IgD-negative memory B cell (primary cell): ENCODE results near the gene MICAL2. TPM values are rescaled to one million over a fixed set of nuclear protein-coding genes. Genes with fewer than 3 reads are reported as not detected.

Experiments
- H3K27ac Mint-ChIP-seq, 3 donors: one replicate each; pipeline ENCODE4 v1.8.0; 2020 to 2022; ENCODE audit warnings: mild to moderate bottlenecking in 3 of 3, mixed read lengths in 3 of 3, moderate library complexity in 1 of 3
- H3K27me3 Mint-ChIP-seq: one replicate; pipeline ENCODE4 v1.8.0; 2021; ENCODE audit warnings: mixed read lengths
- H3K36me3 Mint-ChIP-seq: one replicate; pipeline ENCODE4 v1.8.0; 2020; ENCODE audit warnings: mild to moderate bottlenecking, mixed read lengths
- H3K4me1 Mint-ChIP-seq, 3 donors: one replicate each; pipeline ENCODE4 v1.8.0; 2020 to 2022; ENCODE audit warnings: mixed read lengths in 3 of 3, mild to moderate bottlenecking in 1 of 3
- H3K4me3 Mint-ChIP-seq, 4 donors: one replicate each; pipeline ENCODE4 v1.8.0; 2020 to 2022; ENCODE audit warnings: mild to moderate bottlenecking in 4 of 4, mixed read lengths in 4 of 4, moderate library complexity in 3 of 4
- H3K9me3 Mint-ChIP-seq, 3 donors: one replicate each; pipeline ENCODE4 v1.8.0; 2020 to 2021; ENCODE audit warnings: mixed read lengths in 3 of 3, mild to moderate bottlenecking in 1 of 3
- polyA plus RNA-seq: library from polyadenylated mRNA; unstranded; fragments of 300-500 nt; fragmentation: Illumina TruSeq; gene quantifications from one replicate; pipeline ENCODE4 v1.2.3, GENCODE V29; 2021

Gene MICAL2
- polyA plus RNA-seq, 1 donor from 2014 or later, result 0.84 TPM

DNA sequence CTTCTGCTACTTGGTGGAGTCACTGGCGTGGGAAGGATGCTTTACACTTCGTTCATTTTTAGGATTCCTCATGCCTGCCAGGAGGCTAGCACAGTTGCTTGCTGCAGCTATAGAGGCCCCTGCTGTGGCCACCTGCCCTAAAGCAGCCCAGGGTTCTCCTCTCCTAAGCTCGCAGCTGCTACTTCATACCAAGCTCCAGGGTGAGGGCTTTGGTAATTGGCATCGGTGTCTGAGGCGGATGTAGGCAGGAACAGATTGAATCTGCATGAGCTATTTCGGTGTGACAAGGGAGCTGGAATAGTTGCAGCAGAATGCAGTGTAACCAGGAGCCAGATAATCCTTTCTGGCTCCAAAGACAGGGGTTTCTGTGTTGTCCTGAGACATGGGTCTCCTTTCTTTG lies 133.1 kb downstream of the MICAL2 start:
- H3K9me3 Mint-ChIP-seq, result no peaks in the 10 kb centered on the region
- H3K4me3 Mint-ChIP-seq, result no peak overlapping the region
- peaks cover 4% of the 10 kb centered on the region for H3K27me3 Mint-ChIP-seq
- no peaks in the 10 kb centered on the region for H3K36me3 Mint-ChIP-seq
- H3K4me1 Mint-ChIP-seq, result no peaks in the 10 kb centered on the region
- H3K27ac Mint-ChIP-seq, result peak overlapping the region in 1 of 3 donors; percentile 60

DNA sequence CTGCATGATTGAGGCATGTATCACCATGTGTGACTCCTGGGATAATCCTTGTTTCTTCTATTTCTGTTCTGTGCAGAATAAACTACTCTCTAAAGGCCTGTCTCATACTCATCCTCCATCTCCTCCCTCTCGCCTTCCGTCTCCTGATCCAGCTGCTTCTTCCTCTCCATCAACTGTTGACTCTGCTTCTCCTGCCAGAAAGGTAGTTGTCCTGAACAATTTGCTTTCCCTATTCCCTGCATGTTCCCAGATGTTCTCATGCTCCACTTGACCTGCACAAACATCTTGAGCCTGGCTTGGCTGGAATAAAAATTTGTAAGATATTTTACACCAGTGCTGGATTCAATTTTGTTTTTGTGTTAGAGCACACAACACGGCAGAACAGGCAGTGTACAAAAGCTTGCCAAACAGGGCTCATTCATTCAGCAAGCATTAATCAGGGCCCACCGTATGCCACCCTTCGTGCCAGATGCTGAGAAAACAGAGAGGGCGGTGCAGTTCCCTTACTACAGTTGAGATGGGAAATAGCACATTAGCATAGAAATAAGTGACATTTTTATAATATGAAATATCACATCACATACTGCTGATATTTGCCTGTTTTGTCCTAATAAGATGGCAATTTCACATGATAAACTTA lies 133.6 kb downstream of the MICAL2 start:
- H3K4me1 Mint-ChIP-seq, result no peaks in the 10 kb centered on the region
- no peak overlapping the region for H3K4me3 Mint-ChIP-seq
- H3K27me3 Mint-ChIP-seq, result peaks cover 4% of the 10 kb centered on the region
- no peaks in the 10 kb centered on the region for H3K9me3 Mint-ChIP-seq
- no peaks in the 10 kb centered on the region for H3K36me3 Mint-ChIP-seq
- H3K27ac Mint-ChIP-seq, result peak overlapping the region in 1 of 3 donors; percentile 60

GRCh38 chr11:12245091-12245490 lies 134.7 kb downstream of the MICAL2 start:
- no peaks in the 10 kb centered on the region for H3K4me1 Mint-ChIP-seq
- H3K36me3 Mint-ChIP-seq, result no peaks in the 10 kb centered on the region
- H3K27ac Mint-ChIP-seq, result no peak overlapping the region
- H3K9me3 Mint-ChIP-seq, result no peaks in the 10 kb centered on the region
- peaks cover 3% of the 10 kb centered on the region for H3K27me3 Mint-ChIP-seq
- H3K4me3 Mint-ChIP-seq, result no peak overlapping the region

DNA sequence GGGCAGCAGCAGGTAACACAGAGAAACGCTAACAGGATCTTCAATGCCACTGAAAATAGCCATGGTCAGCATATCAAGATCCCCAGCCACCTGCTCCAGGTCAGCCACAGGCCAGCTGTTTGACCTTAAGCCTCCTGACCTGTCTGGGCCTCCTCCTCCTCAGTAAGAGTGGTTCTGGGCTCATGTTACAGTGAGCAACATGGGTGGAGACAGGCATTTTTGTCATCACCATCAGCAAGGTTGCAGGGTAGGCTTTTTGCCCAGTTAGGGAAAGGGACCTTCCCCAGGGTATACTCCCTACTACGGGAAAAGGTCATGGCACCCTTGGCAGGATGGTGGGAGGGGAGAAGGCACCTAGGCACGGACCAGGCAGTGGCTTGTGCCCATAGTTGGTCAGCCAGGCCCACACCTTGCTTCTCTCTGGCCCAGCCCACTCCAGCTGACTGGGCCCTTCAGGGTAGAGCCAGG lies 135.2 kb downstream of the MICAL2 start:
- H3K36me3 Mint-ChIP-seq, result no peaks in the 10 kb centered on the region
- H3K27ac Mint-ChIP-seq, result no peak overlapping the region
- no peaks in the 10 kb centered on the region for H3K9me3 Mint-ChIP-seq
- H3K4me1 Mint-ChIP-seq, result no peaks in the 10 kb centered on the region
- peaks cover 3% of the 10 kb centered on the region for H3K27me3 Mint-ChIP-seq
- no peak overlapping the region for H3K4me3 Mint-ChIP-seq

DNA sequence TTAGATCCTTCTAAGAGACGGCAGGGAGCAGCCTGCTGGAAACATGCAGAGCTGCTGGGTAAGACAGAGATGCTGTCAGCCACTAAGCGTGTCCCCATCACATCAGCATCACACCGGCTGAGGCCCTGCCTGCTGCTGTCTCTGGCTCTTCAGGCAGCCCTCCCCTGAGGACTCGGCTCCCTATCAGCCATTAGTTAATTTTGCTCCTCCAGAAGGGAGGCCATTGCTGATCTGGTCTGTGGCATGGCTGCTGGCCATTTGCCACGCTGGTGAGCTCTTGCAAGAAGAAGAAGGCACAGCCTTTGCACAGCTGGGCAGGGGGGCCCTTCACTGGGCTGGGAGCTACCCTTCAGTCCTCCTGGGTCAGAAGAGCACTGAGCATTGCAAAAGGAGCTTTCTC lies 135.8 kb downstream of the MICAL2 start:
- Mint-ChIP-seq H3K4me1 (no peaks in the 10 kb centered on the region), H3K27me3 (no peaks in the 10 kb centered on the region), H3K4me3 (no peak overlapping the region), H3K27ac (no peak overlapping the region), H3K9me3 (no peaks in the 10 kb centered on the region), H3K36me3 (no peaks in the 10 kb centered on the region)

- H3K4me1 Mint-ChIP-seq, result no peaks in the 10 kb centered on the region
- no peaks in the 10 kb centered on the region for H3K27me3 Mint-ChIP-seq
- H3K36me3 Mint-ChIP-seq, result no peaks in the 10 kb centered on the region
- H3K4me3 Mint-ChIP-seq, result no peak overlapping the region
- no peak overlapping the region for H3K27ac Mint-ChIP-seq
- no peaks in the 10 kb centered on the region for H3K9me3 Mint-ChIP-seq
These were observed 136.6 kb downstream of the MICAL2 start for GRCh38 chr11:12246989-12247388.

- Mint-ChIP-seq H3K27ac (no peak overlapping the region), H3K9me3 (no peaks in the 10 kb centered on the region), H3K4me1 (no peaks in the 10 kb centered on the region), H3K27me3 (no peaks in the 10 kb centered on the region), H3K36me3 (no peaks in the 10 kb centered on the region), H3K4me3 (no peak overlapping the region)
These were observed 137.3 kb downstream of the MICAL2 start for GRCh38 chr11:12247543-12248254.

GRCh38 chr11:12248330-12248729 lies 137.9 kb downstream of the MICAL2 start:
- Mint-ChIP-seq H3K27ac (no peak overlapping the region), H3K27me3 (no peaks in the 10 kb centered on the region), H3K4me1 (no peaks in the 10 kb centered on the region), H3K36me3 (no peaks in the 10 kb centered on the region), H3K4me3 (no peak overlapping the region), H3K9me3 (no peaks in the 10 kb centered on the region)

GRCh38 chr11:12249590-12250260 lies 139.3 kb downstream of the MICAL2 start:
- Mint-ChIP-seq H3K4me3 (peak overlapping the region in 1 of 4 donors; percentile 20), H3K27me3 (no peaks in the 10 kb centered on the region), H3K9me3 (no peaks in the 10 kb centered on the region), H3K36me3 (no peaks in the 10 kb centered on the region), H3K27ac (no peak overlapping the region), H3K4me1 (no peaks in the 10 kb centered on the region)

GRCh38 chr11:12251666-12252560 lies 141.5 kb downstream of the MICAL2 start:
- Mint-ChIP-seq H3K27ac (peak overlapping the region in 1 of 3 donors; percentile 10), H3K36me3 (no peaks in the 10 kb centered on the region), H3K27me3 (no peaks in the 10 kb centered on the region), H3K4me1 (no peaks in the 10 kb centered on the region), H3K9me3 (peaks cover 0 to 2% (median 0%) of the 10 kb centered on the region in 3 donors), H3K4me3 (no peak overlapping the region)

DNA sequence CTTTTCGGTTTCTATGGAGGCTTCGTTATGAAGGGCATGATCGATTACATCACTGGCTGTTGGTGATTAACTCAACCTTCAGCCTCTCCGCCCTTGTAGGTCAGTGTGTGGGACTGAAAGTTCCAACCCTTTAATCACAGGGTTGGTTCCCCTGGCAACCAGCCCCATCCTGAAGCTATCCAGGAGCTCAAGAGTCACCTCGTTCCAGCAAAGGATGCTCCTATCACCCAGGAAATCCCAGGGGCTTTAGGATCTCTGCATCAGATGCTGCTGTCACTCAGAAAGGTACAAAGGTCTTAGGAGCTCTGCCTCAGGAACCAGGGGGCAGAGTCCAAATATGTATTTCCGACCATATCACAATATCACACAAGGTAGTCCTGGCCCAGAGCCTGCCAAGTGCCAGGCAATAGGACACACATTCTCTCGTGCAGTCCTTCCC lies 143.5 kb downstream of the MICAL2 start:
- H3K27ac Mint-ChIP-seq, result no peak overlapping the region
- no peak overlapping the region for H3K4me3 Mint-ChIP-seq
- no peaks in the 10 kb centered on the region for H3K27me3 Mint-ChIP-seq
- H3K4me1 Mint-ChIP-seq, result no peaks in the 10 kb centered on the region
- H3K9me3 Mint-ChIP-seq, result peaks cover 0 to 4% (median 1%) of the 10 kb centered on the region in 3 donors
- H3K36me3 Mint-ChIP-seq, result no peaks in the 10 kb centered on the region

DNA sequence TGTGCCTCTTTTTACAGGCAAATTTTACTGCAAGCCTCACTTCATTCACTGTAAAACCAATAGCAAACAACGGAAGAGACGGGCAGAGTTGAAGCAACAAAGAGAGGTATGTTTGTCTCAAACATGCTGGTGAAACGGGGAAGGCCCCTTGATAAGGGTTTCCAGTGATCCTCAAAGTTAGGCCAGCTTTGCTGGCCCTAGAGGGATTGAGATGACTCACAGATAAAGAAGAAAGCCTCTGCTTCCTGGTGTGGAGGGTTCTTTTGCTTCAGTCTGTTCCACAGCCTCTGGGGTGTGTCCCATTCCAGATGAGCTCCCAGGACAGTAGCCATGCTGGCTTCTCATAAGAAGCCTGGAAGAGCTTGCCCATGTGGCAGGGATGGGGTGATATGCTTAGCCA lies 148.1 kb downstream of the MICAL2 start:
- peaks cover 0 to 4% (median 1%) of the 10 kb centered on the region in 3 donors for H3K9me3 Mint-ChIP-seq
- H3K27me3 Mint-ChIP-seq, result no peaks in the 10 kb centered on the region
- no peak overlapping the region for H3K27ac Mint-ChIP-seq
- no peaks in the 10 kb centered on the region for H3K4me1 Mint-ChIP-seq
- no peaks in the 10 kb centered on the region for H3K36me3 Mint-ChIP-seq
- H3K4me3 Mint-ChIP-seq, result no peak overlapping the region

DNA sequence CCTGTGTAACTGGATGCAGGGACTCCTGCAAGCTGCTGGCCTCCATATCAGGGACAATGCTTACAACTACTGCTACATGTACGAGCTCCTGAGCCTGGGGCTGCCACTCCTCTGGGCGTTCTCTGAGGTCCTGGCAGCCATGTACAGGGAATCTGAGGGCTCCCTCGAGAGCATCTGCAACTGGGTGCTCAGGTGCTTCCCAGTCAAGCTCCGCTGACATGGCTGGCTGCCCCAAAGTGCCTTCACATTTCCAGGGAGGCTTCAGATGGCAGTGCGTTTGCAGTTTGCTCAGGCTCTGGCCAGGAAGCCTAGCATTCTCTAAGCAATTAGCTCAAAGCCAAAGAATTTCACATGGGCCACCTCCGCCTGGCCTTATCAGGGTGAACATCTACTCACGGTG lies 149.6 kb downstream of the MICAL2 start:
- no peak overlapping the region for H3K4me3 Mint-ChIP-seq
- H3K9me3 Mint-ChIP-seq, result peaks cover 0 to 4% (median 1%) of the 10 kb centered on the region in 3 donors
- no peaks in the 10 kb centered on the region for H3K4me1 Mint-ChIP-seq
- no peaks in the 10 kb centered on the region for H3K36me3 Mint-ChIP-seq
- H3K27ac Mint-ChIP-seq, result no peak overlapping the region
- H3K27me3 Mint-ChIP-seq, result no peaks in the 10 kb centered on the region

- H3K36me3 Mint-ChIP-seq, result no peaks in the 10 kb centered on the region
- no peak overlapping the region for H3K27ac Mint-ChIP-seq
- peaks cover 0 to 2% (median 1%) of the 10 kb centered on the region in 3 donors for H3K9me3 Mint-ChIP-seq
- no peak overlapping the region for H3K4me3 Mint-ChIP-seq
- H3K27me3 Mint-ChIP-seq, result no peaks in the 10 kb centered on the region
- no peaks in the 10 kb centered on the region for H3K4me1 Mint-ChIP-seq
These were observed 150.5 kb downstream of the MICAL2 start for GRCh38 chr11:12260731-12261521.
